GM19455 (cell line): ENCODE results near the gene MUC3A.

Source experiments
- ATAC-seq: cut with Tn5 transposase; IDR thresholded peaks from one replicate; pipeline ENCODE4 v1.9.1; 2021; ENCODE audit not compliant: unreplicated experiment

The MUC3A gene

DNA sequence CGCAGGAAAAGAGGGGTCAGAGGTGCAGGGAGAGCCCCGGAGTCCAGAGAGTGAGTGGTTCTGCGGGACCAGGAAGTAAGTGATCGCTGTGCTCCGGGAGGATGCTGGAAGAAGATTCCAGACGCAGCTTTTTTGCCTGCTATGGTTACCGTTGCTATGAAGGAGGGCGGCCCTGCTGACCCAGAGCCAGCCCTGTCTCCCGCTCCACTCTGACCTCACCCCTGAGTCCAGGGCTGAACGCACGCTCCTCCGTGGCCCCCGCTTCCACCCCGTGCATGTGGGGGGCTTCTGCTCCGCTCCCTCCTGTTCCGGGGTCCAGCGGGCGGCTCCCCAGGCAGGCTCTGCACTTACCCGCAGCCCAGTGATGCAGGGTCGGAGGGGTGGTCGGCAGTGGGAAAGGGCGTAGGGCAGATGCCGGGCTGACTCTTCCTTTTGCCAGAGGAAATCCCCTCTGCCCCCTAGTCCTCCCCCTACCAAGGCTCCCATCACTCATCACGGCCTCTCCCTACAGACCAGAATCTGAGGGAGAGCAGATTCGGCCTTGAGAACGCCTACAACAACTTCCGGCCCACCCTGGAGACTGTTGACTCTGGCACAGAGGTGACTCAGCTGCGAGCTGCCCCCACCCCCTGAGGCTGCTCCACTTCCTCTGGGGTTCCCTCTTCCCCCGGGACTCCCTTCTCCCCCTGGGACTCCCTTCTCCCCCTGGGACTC lies 67.9 kb downstream of the MUC3A start:
- peak; percentile 81 for ATAC-seq
